ENCODE results near the gene CELA2A.

DNA sequence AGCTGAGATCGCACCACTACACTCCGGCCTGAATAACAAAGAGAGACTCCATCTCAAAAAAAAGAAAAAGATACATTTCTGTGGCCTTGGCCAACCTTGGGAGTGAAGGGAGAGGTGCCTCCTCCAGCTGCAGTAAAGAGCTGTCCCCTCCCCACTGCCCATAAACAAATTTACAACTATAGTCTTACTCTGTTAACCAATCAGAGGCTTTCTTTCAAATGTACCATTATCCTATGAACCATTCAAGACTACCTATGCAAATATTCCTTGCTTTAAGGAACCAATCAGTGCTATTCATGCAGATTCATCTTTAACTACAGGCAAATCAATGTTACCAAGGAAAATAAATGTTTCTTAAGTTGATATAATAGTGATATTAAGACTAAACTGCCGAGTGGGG is 20.4 kb downstream of the CELA2A start:
- TF ChIP-seq, protein P1, sequence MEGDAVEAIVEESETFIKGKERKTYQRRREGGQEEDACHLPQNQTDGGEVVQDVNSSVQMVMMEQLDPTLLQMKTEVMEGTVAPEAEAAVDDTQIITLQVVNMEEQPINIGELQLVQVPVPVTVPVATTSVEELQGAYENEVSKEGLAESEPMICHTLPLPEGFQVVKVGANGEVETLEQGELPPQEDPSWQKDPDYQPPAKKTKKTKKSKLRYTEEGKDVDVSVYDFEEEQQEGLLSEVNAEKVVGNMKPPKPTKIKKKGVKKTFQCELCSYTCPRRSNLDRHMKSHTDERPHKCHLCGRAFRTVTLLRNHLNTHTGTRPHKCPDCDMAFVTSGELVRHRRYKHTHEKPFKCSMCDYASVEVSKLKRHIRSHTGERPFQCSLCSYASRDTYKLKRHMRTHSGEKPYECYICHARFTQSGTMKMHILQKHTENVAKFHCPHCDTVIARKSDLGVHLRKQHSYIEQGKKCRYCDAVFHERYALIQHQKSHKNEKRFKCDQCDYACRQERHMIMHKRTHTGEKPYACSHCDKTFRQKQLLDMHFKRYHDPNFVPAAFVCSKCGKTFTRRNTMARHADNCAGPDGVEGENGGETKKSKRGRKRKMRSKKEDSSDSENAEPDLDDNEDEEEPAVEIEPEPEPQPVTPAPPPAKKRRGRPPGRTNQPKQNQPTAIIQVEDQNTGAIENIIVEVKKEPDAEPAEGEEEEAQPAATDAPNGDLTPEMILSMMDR (IDR thresholded peaks at IDR 0.05) = no peak
- TF ChIP-seq POLR2A (IDR thresholded peaks at IDR 0.05) = no peak

Measured in adrenal gland (tissue), 5 donors.